DOHH2 (cell line): ENCODE results near the gene TRIM9.

ENCODE experiments used
- H3F3A ChIP-seq: fragments of 200-600 bp; sonication (generic), shearing (Covaris generic); 2 replicates; pipeline ENCODE4 v1.6.0; 2016; ENCODE audit warnings: antibody characterized with exemption, mild to moderate bottlenecking; ENCODE audit not compliant: control insufficient read depth, insufficient read depth
- H3K27ac ChIP-seq: fragments of 200-600 bp; sonication (generic); 2 replicates; pipeline ENCODE4 v1.5.1; 2014; ENCODE audit warnings: low read depth, mild to moderate bottlenecking, low read length, moderate library complexity
- H3K27me3 ChIP-seq: fragments of 200-600 bp; sonication (generic); 2 replicates; pipeline ENCODE4 v1.6.1; 2014; ENCODE audit warnings: mild to moderate bottlenecking, low read length, mixed read lengths; ENCODE audit not compliant: control insufficient read depth
- H3K36me3 ChIP-seq: fragments of 200-600 bp; sonication (generic); 2 replicates; pipeline ENCODE4 v1.6.1; 2014; ENCODE audit warnings: mild to moderate bottlenecking, low read length, moderate library complexity, mixed read lengths; ENCODE audit not compliant: control insufficient read depth
- H3K4me1 ChIP-seq: fragments of 200-600 bp; sonication (generic); 2 replicates; pipeline ENCODE4 v1.6.1; 2014; ENCODE audit warnings: mild to moderate bottlenecking, low read length, mixed read lengths; ENCODE audit not compliant: control insufficient read depth
- H3K4me2 ChIP-seq: fragments of 200-600 bp; sonication (generic); 2 replicates; pipeline ENCODE4 v1.6.0; 2014; ENCODE audit warnings: mild to moderate bottlenecking, low read length, moderate library complexity
- H3K4me3 ChIP-seq: fragments of 200-600 bp; sonication (generic); 2 replicates; pipeline ENCODE4 v1.5.1; 2014; ENCODE audit warnings: mild to moderate bottlenecking, low read length, mixed read lengths
- H3K79me2 ChIP-seq: fragments of 200-600 bp; sonication (generic); 2 replicates; pipeline ENCODE4 v1.6.1; 2014; ENCODE audit warnings: mild to moderate bottlenecking, low read length, mixed read lengths; ENCODE audit not compliant: control insufficient read depth
- H3K9me2 ChIP-seq: fragments of 200-600 bp; sonication (generic); replicated peaks from 2 replicates; pipeline ENCODE4 v1.6.1; 2014; ENCODE audit warnings: mild to moderate bottlenecking, low read length, mixed read lengths; ENCODE audit not compliant: control insufficient read depth
- H3K9me3 ChIP-seq: fragments of 200-600 bp; sonication (generic); 2 replicates; pipeline ENCODE4 v1.6.1; 2014; ENCODE audit warnings: antibody characterized with exemption, low read length, mixed read lengths; ENCODE audit not compliant: control insufficient read depth, insufficient read depth
- H4K20me1 ChIP-seq: fragments of 200-600 bp; sonication (generic); 2 replicates; pipeline ENCODE4 v1.6.0; 2014; ENCODE audit warnings: low read depth, mild to moderate bottlenecking, antibody characterized with exemption, low read length, moderate library complexity; ENCODE audit not compliant: control insufficient read depth, insufficient read depth
- EZH2phosphoT487 ChIP-seq: fragments of 200-600 bp; sonication (generic); IDR thresholded peaks from 2 replicates; pipeline ENCODE4 v1.6.1; 2017; ENCODE audit warnings: borderline replicate concordance, mild to moderate bottlenecking, antibody characterized with exemption, low read length, moderate library complexity, mixed read lengths
- TF ChIP-seq, protein P1 (sequence below): fragments of 200-600 bp; sonication (generic); IDR thresholded peaks from one replicate; pipeline ENCODE4 v1.5.1; 2014; ENCODE audit warnings: antibody characterized with exemption, mild to moderate bottlenecking, low read depth, low read length; ENCODE audit not compliant: poor library complexity, severe bottlenecking

TRIM9 gene

DNA sequence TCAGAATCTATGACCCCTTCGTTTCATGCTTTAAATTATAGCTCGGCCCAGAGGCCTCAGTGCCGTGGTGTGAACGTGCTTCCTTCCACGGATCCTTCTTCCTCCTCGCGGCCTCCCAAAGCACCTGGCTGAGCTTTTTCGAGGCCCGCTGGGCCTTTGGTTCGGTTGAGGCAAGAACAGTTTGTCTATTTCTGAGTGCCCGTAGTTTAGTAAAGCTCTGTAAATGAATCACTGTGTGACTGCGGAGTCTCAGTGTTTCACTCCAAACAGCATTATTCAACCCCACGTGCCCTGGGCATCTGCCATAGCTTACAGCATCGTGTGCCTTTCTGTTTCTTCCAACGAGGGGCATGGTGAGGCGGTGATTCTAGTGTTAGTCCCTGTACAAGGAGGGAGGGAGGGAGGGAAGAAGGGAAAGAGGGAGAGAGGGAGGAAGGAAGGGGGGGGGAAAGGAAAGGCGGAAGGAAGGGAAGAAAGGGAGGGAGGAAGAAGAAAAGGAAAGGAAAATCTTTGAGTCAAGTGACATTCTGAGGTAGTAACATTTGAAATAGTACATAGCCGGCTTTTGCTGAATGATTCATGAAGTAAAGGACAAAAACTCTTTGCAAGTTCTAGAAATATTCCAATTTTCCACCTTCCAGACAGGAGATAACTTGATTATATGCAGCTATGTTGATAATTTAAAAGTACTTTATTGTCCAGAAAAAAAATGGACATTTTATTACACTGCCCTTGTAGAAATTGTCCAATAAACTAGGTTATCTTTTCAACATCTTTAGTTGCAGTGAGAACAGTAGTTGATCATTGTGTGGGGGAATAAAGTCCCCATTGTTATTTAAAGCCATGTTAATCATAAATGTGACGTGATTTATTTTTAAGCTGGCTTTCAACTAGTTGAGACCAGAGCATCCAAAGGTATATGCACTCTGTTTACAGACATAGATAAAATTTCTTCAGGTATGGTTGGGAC, 1.2 kb upstream of the TRIM9 start:
- Histone ChIP-seq H3K9me2 (no peaks in the 10 kb centered on the region), H3K4me3 (peak overlapping the region; percentile 93), H3K27ac (peak overlapping the region; percentile 74), H3K4me2 (peak overlapping the region; percentile 95), H3K27me3 (no peaks in the 10 kb centered on the region), H3F3A (peaks cover 8% of the 10 kb centered on the region; the same call in 1 of the 2 replicates), H3K36me3 (peaks cover 29% of the 10 kb centered on the region), H4K20me1 (no peaks in the 10 kb centered on the region; the same call in 1 of the 2 replicates), H3K79me2 (peaks cover 41% of the 10 kb centered on the region), H3K4me1 (peaks cover 50% of the 10 kb centered on the region), H3K9me3 (no peaks in the 10 kb centered on the region)
- TF ChIP-seq EZH2phosphoT487 = no peak
- TF ChIP-seq, protein P1, sequence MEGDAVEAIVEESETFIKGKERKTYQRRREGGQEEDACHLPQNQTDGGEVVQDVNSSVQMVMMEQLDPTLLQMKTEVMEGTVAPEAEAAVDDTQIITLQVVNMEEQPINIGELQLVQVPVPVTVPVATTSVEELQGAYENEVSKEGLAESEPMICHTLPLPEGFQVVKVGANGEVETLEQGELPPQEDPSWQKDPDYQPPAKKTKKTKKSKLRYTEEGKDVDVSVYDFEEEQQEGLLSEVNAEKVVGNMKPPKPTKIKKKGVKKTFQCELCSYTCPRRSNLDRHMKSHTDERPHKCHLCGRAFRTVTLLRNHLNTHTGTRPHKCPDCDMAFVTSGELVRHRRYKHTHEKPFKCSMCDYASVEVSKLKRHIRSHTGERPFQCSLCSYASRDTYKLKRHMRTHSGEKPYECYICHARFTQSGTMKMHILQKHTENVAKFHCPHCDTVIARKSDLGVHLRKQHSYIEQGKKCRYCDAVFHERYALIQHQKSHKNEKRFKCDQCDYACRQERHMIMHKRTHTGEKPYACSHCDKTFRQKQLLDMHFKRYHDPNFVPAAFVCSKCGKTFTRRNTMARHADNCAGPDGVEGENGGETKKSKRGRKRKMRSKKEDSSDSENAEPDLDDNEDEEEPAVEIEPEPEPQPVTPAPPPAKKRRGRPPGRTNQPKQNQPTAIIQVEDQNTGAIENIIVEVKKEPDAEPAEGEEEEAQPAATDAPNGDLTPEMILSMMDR = no peak

DNA sequence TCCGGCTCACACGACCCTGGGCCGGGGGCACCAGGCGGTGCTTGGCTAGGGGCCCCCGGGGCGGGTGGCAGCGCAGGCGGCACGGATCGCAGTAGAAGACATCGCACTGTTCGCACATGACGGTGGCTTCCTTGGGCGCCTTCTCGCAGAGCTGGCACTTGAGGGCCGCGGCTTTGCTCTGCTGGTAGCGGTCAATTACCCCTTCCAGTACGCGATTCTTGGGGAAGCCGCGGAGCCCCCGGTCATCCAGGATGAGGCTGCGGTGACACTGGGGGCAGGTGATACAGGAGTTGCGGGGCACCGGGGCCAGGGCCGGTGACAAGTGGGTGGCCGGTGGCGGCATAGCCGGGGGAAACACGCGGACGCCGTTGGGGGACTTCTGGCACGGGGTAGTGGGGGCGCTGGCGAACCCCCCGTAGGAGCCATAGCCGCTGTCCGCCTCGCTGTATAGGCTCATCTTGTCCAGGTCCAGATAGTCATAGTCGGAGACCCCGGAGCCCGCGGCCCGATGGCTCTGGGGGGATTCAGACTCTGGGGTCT, 553 bp downstream of the TRIM9 start:
- peak overlapping the region; percentile 74 for H3K27ac ChIP-seq
- peaks cover 4% of the 10 kb centered on the region; the same call in 1 of the 2 replicates for H4K20me1 ChIP-seq
- H3K4me1 ChIP-seq = peaks cover 64% of the 10 kb centered on the region
- H3K79me2 ChIP-seq = peaks cover 59% of the 10 kb centered on the region
- peaks cover 39% of the 10 kb centered on the region for H3K36me3 ChIP-seq
- H3F3A ChIP-seq = peaks cover 6% of the 10 kb centered on the region
- TF ChIP-seq EZH2phosphoT487 = no peak
- TF ChIP-seq, protein P1 = no peak
- H3K9me3 ChIP-seq = no peaks in the 10 kb centered on the region
- H3K4me3 ChIP-seq = peak overlapping the region; percentile 93
- H3K4me2 ChIP-seq = peak overlapping the region; percentile 95
- no peaks in the 10 kb centered on the region for H3K9me2 ChIP-seq
- H3K27me3 ChIP-seq = no peaks in the 10 kb centered on the region

GRCh38 chr14:51093371-51094281, 1.3 kb downstream of the TRIM9 start:
- H3K4me1 ChIP-seq = peaks cover 67% of the 10 kb centered on the region
- H3K27ac ChIP-seq = peak overlapping the region; percentile 74
- peaks cover 66% of the 10 kb centered on the region for H3K79me2 ChIP-seq
- no peaks in the 10 kb centered on the region for H3K27me3 ChIP-seq
- no peaks in the 10 kb centered on the region for H3K9me2 ChIP-seq
- H3K4me3 ChIP-seq = peak overlapping the region; percentile 93
- TF ChIP-seq EZH2phosphoT487 = no peak
- TF ChIP-seq, protein P1 = peak; percentile 80
- no peaks in the 10 kb centered on the region for H3K9me3 ChIP-seq
- peaks cover 4% of the 10 kb centered on the region; the same call in 1 of the 2 replicates for H4K20me1 ChIP-seq
- peak overlapping the region; percentile 95 for H3K4me2 ChIP-seq
- H3F3A ChIP-seq = peaks cover 6% of the 10 kb centered on the region
- peaks cover 39% of the 10 kb centered on the region for H3K36me3 ChIP-seq
